ENCODE data around the gene TMEM163.

TMEM163 gene

GRCh38 chr2:134453973-134454372 lies 264.8 kb downstream of the TMEM163 start:
- TF ChIP-seq CTCF (IDR thresholded peaks at IDR 0.05; ENCODE audit: low read depth, low read length), result no peak
- no peak for TF ChIP-seq MYC (IDR thresholded peaks at IDR 0.05; ENCODE audit: low read depth, low read length)
- no peak for TF ChIP-seq POLR2A (IDR thresholded peaks at IDR 0.05; ENCODE audit: extremely low read depth, insufficient read length)
- DNase-seq (ENCODE audit: low read depth), result no peak
- H3K4me3 ChIP-seq (ENCODE audit: low read depth, low read length), result no peak overlapping the region

GRCh38 chr2:134453476-134453875 lies 265.3 kb downstream of the TMEM163 start:
- H3K4me3 ChIP-seq (ENCODE audit: low read depth, low read length), result no peak overlapping the region
- TF ChIP-seq CTCF (IDR thresholded peaks at IDR 0.05; ENCODE audit: low read depth, low read length) (no peak), MYC (IDR thresholded peaks at IDR 0.05; ENCODE audit: low read depth, low read length) (no peak), MAX (IDR thresholded peaks at IDR 0.05; ENCODE audit: low read depth, low read length) (no peak), POLR2A (IDR thresholded peaks at IDR 0.05; ENCODE audit: extremely low read depth, insufficient read length) (no peak)
- DNase-seq (ENCODE audit: low read depth), result no peak

- no peak overlapping the region for H3K4me3 ChIP-seq (ENCODE audit: low read depth, low read length)
- TF ChIP-seq MYC (IDR thresholded peaks at IDR 0.05; ENCODE audit: low read depth, low read length) (no peak), MAX (IDR thresholded peaks at IDR 0.05; ENCODE audit: low read depth, low read length) (no peak), CTCF (IDR thresholded peaks at IDR 0.05; ENCODE audit: low read depth, low read length) (no peak), POLR2A (IDR thresholded peaks at IDR 0.05; ENCODE audit: extremely low read depth, insufficient read length) (no peak)
- DNase-seq (ENCODE audit: low read depth), result no peak
Observed at GRCh38 chr2:134452042-134452733, 266.6 kb downstream of the TMEM163 start.

GRCh38 chr2:134451347-134451630 lies 267.5 kb downstream of the TMEM163 start:
- DNase-seq (ENCODE audit: low read depth), result no peak
- no peak for TF ChIP-seq POLR2A (IDR thresholded peaks at IDR 0.05; ENCODE audit: extremely low read depth, insufficient read length)
- TF ChIP-seq MYC (IDR thresholded peaks at IDR 0.05; ENCODE audit: low read depth, low read length), result no peak
- TF ChIP-seq MAX (IDR thresholded peaks at IDR 0.05; ENCODE audit: low read depth, low read length), result no peak
- no peak for TF ChIP-seq CTCF (IDR thresholded peaks at IDR 0.05; ENCODE audit: low read depth, low read length)
- no peak overlapping the region for H3K4me3 ChIP-seq (ENCODE audit: low read depth, low read length)

- H3K4me3 ChIP-seq (ENCODE audit: low read depth, low read length), result no peak overlapping the region
- TF ChIP-seq MYC (IDR thresholded peaks at IDR 0.05; ENCODE audit: low read depth, low read length) (no peak), POLR2A (IDR thresholded peaks at IDR 0.05; ENCODE audit: extremely low read depth, insufficient read length) (no peak)
- no peak for DNase-seq (ENCODE audit: low read depth)
Observed at GRCh38 chr2:134449751-134450513, 268.9 kb downstream of the TMEM163 start.

GRCh38 chr2:134449157-134449556 lies 269.6 kb downstream of the TMEM163 start:
- no peak for DNase-seq (ENCODE audit: low read depth)
- no peak overlapping the region for H3K4me3 ChIP-seq (ENCODE audit: low read depth, low read length)
- TF ChIP-seq MYC (IDR thresholded peaks at IDR 0.05; ENCODE audit: low read depth, low read length) (no peak), POLR2A (IDR thresholded peaks at IDR 0.05; ENCODE audit: extremely low read depth, insufficient read length) (no peak), MAX (IDR thresholded peaks at IDR 0.05; ENCODE audit: low read depth, low read length) (no peak), CTCF (IDR thresholded peaks at IDR 0.05; ENCODE audit: low read depth, low read length) (no peak)

Data from NB4 (cell line).